Mesenchymal stem cell (in vitro differentiated cells and primary cell): ENCODE measurements around the gene HPSE2.

Source experiments
- DNase-seq: peaks from one replicate; pipeline ENCODE4 v3.0.0-alpha.2; 2013
- H2AFZ ChIP-seq: one replicate; pipeline ENCODE4 v1.6.1; 2013; ENCODE audit warnings: low read depth, mild to moderate bottlenecking, control low read depth, inconsistent platforms, low read length, moderate library complexity
- H2AK5ac ChIP-seq: 2 replicates; pipeline ENCODE4 v1.6.1; 2013; ENCODE audit warnings: low read length, moderate library complexity, mild to moderate bottlenecking, inconsistent platforms; ENCODE audit not compliant: severe bottlenecking
- H2BK120ac ChIP-seq: one replicate; pipeline ENCODE4 v1.6.1; 2013; ENCODE audit warnings: low read depth, mild to moderate bottlenecking, inconsistent platforms, low read length, moderate library complexity
- H2BK12ac ChIP-seq, 2 experiments: one replicate each; pipeline ENCODE4 v1.6.1; 2013; ENCODE audit warnings: inconsistent platforms in 2 of 2, low read length in 2 of 2, mild to moderate bottlenecking in 2 of 2, moderate library complexity in 2 of 2, control low read depth in 1 of 2
- H2BK15ac ChIP-seq: one replicate; pipeline ENCODE4 v1.6.1; 2013; ENCODE audit warnings: mild to moderate bottlenecking, low read depth, inconsistent platforms; ENCODE audit not compliant: poor library complexity, severe bottlenecking
- H2BK5ac ChIP-seq: 2 replicates; pipeline ENCODE4 v1.6.1; 2013; ENCODE audit warnings: low read depth, mild to moderate bottlenecking, low read length, control low read depth, inconsistent platforms; ENCODE audit not compliant: poor library complexity, severe bottlenecking
- H3K14ac ChIP-seq, 2 experiments: one replicate each; pipeline ENCODE4 v1.6.1; 2013; ENCODE audit warnings: inconsistent platforms in 2 of 2, low read length in 2 of 2, control low read depth in 1 of 2, mild to moderate bottlenecking in 1 of 2, moderate library complexity in 1 of 2
- H3K18ac ChIP-seq, 2 experiments: one replicate each; pipeline ENCODE4 v1.6.1; 2013; ENCODE audit warnings: inconsistent platforms in 2 of 2, low read length in 2 of 2, control low read depth in 1 of 2, low read depth in 1 of 2, mild to moderate bottlenecking in 1 of 2
- H3K23ac ChIP-seq, 2 experiments: one replicate each; pipeline ENCODE4 v1.6.1; 2013; ENCODE audit warnings: inconsistent platforms in 2 of 2, low read length in 2 of 2, mild to moderate bottlenecking in 2 of 2, moderate library complexity in 2 of 2, control low read depth in 1 of 2
- H3K27ac ChIP-seq: 2 replicates; pipeline ENCODE4 v1.5.1; 2013; ENCODE audit warnings: mild to moderate bottlenecking, moderate library complexity, low read length, control low read depth, inconsistent platforms; ENCODE audit not compliant: poor library complexity, severe bottlenecking
- H3K27me3 ChIP-seq, 2 experiments: 2 replicates each; pipeline versions ENCODE4 v1.6.1 to v1.7.0; 2013; ENCODE audit warnings: low read length in 2 of 2, mild to moderate bottlenecking in 2 of 2, moderate library complexity in 2 of 2, control low read depth in 1 of 2, inconsistent platforms in 1 of 2; ENCODE audit not compliant: control insufficient read depth in 1 of 2, insufficient read depth in 1 of 2
- H3K36me3 ChIP-seq, 2 experiments: 2 replicates each; pipeline versions ENCODE4 v1.6.1 to v1.7.0; 2013; ENCODE audit warnings: low read length in 2 of 2, control low read depth in 1 of 2, inconsistent platforms in 1 of 2, low read depth in 1 of 2, mild to moderate bottlenecking in 1 of 2; ENCODE audit not compliant: insufficient read depth in 2 of 2, control insufficient read depth in 1 of 2
- H3K4ac ChIP-seq, 2 experiments: one replicate each; pipeline ENCODE4 v1.6.1; 2013; ENCODE audit warnings: inconsistent platforms in 2 of 2, low read length in 2 of 2, mild to moderate bottlenecking in 2 of 2, moderate library complexity in 2 of 2, control low read depth in 1 of 2, low read depth in 1 of 2
- H3K4me1 ChIP-seq: 2 replicates; pipeline ENCODE4 v1.6.1; 2013; ENCODE audit warnings: low read depth, low read length, control low read depth; ENCODE audit not compliant: control insufficient read depth, insufficient read depth
- H3K4me2 ChIP-seq: 2 replicates; pipeline ENCODE4 v1.6.1; 2013; ENCODE audit warnings: low read length, mild to moderate bottlenecking, inconsistent platforms; ENCODE audit not compliant: poor library complexity, severe bottlenecking
- H3K4me3 ChIP-seq, 2 experiments: 2 replicates each; pipeline versions ENCODE4 v1.5.1 to v1.7.0; 2013; ENCODE audit warnings: low read length in 2 of 2, mild to moderate bottlenecking in 2 of 2, control low read depth in 1 of 2, low read depth in 1 of 2; ENCODE audit not compliant: insufficient read depth in 1 of 2
- H3K79me1 ChIP-seq: replicated peaks from 2 replicates; pipeline ENCODE4 v1.6.1; 2013; ENCODE audit warnings: mild to moderate bottlenecking, control low read depth, low read length, inconsistent platforms; ENCODE audit not compliant: poor library complexity, severe bottlenecking
- H3K9ac ChIP-seq: 2 replicates; pipeline ENCODE4 v1.7.0; 2013; ENCODE audit warnings: mild to moderate bottlenecking, low read length, moderate library complexity
- H3K9me3 ChIP-seq: 2 replicates; pipeline ENCODE4 v1.7.0; 2013; ENCODE audit warnings: mild to moderate bottlenecking, low read length; ENCODE audit not compliant: control insufficient read depth
- H4K8ac ChIP-seq: one replicate; pipeline ENCODE4 v1.6.1; 2013; ENCODE audit warnings: inconsistent platforms, mild to moderate bottlenecking, low read length, moderate library complexity
- H4K91ac ChIP-seq: one replicate; pipeline ENCODE4 v1.6.1; 2013; ENCODE audit warnings: mild to moderate bottlenecking, low read length, inconsistent platforms
- WGBS: methylation state at CpG from one replicate; pipeline ENCODE4 v1.1.7; 2013; ENCODE audit warnings: mixed read lengths; 5-methylcytosine and 5-hydroxymethylcytosine counted together

HPSE2 gene

DNA sequence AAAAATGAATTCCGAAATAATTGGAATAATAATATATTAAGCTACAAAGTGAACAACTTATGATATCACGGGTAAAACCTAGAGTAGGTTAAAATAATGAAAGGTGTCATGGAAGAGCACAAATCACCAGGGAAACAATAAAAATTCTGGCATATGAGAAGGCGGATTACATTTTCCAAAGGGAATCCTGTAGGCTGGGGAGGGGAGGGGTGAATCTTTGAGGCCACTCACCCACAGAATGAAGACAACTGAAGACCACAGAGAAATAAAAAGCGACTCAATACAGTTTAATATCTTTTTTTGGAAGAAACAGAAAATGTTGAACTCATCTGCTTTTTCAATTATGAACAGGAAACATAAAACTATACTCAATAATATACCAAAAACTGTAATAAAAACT, 659.6 kb downstream of the HPSE2 start:
- H3K23ac ChIP-seq: no peak overlapping the region
- H2BK120ac ChIP-seq: no peak overlapping the region
- peak overlapping the region in 1 of 2 experiments; percentile 89 for H3K4ac ChIP-seq
- peak overlapping the region; percentile 69 for H4K8ac ChIP-seq
- no peak overlapping the region for H4K91ac ChIP-seq
- H3K36me3 ChIP-seq: no peaks in the 10 kb centered on the region
- no peak overlapping the region for H2BK15ac ChIP-seq
- H3K27ac ChIP-seq: no peak overlapping the region
- WGBS: 100% methylated on average over 2 of the region's 4 CpGs
- no peak overlapping the region for H3K14ac ChIP-seq
- H3K79me1 ChIP-seq: no peaks in the 10 kb centered on the region
- H3K27me3 ChIP-seq: no peaks in the 10 kb centered on the region
- no peak overlapping the region for H2AK5ac ChIP-seq
- H3K9ac ChIP-seq: no peak overlapping the region
- H2BK12ac ChIP-seq: peak overlapping the region in 1 of 2 experiments; percentile 69
- H3K4me2 ChIP-seq: no peak overlapping the region
- H3K4me1 ChIP-seq: no peaks in the 10 kb centered on the region
- no peaks in the 10 kb centered on the region for H3K9me3 ChIP-seq
- no peak overlapping the region for H2AFZ ChIP-seq
- no peak overlapping the region for H2BK5ac ChIP-seq
- no peak for DNase-seq
- peak overlapping the region; percentile 45 to 88 for H3K18ac ChIP-seq
- no peak overlapping the region for H3K4me3 ChIP-seq

DNA sequence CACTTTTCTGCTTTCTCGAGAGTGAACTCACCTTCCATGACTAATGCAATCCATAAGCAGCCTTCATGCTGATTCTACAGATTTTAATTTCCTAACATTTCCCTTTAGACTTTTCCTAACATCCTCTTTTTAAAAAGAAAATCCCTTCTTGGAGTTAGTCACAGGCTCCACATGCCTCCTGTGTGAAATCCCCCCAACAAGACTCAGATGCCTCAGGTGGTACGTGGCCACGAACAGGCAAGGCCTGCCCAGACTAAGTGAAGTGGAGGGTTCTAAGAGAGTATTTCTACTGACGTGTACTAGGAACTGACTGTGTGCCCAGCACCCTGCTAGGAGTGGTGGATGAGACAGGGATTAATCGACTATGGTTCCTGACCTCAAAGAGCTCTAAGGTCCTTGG, 663.1 kb downstream of the HPSE2 start:
- no peak overlapping the region for H4K8ac ChIP-seq
- H2BK120ac ChIP-seq: no peak overlapping the region
- no peak overlapping the region for H3K27ac ChIP-seq
- no peak overlapping the region for H2BK5ac ChIP-seq
- H3K18ac ChIP-seq: peak overlapping the region in 1 of 2 experiments; percentile 78
- no peak overlapping the region for H3K23ac ChIP-seq
- no peak overlapping the region for H3K9ac ChIP-seq
- H3K9me3 ChIP-seq: no peaks in the 10 kb centered on the region
- no peak overlapping the region for H4K91ac ChIP-seq
- H2AK5ac ChIP-seq: no peak overlapping the region
- DNase-seq: no peak
- WGBS: 82% methylated on average over 4 of the region's 5 CpGs
- no peak overlapping the region for H2BK15ac ChIP-seq
- H2AFZ ChIP-seq: no peak overlapping the region
- H3K4ac ChIP-seq: no peak overlapping the region
- H3K36me3 ChIP-seq: no peaks in the 10 kb centered on the region
- no peak overlapping the region for H3K4me2 ChIP-seq
- peak overlapping the region in 1 of 2 experiments; percentile 45 for H2BK12ac ChIP-seq
- H3K4me1 ChIP-seq: no peaks in the 10 kb centered on the region
- H3K27me3 ChIP-seq: no peaks in the 10 kb centered on the region
- no peaks in the 10 kb centered on the region for H3K79me1 ChIP-seq
- H3K4me3 ChIP-seq: no peak overlapping the region
- peak overlapping the region in 1 of 2 experiments; percentile 35 for H3K14ac ChIP-seq

DNA sequence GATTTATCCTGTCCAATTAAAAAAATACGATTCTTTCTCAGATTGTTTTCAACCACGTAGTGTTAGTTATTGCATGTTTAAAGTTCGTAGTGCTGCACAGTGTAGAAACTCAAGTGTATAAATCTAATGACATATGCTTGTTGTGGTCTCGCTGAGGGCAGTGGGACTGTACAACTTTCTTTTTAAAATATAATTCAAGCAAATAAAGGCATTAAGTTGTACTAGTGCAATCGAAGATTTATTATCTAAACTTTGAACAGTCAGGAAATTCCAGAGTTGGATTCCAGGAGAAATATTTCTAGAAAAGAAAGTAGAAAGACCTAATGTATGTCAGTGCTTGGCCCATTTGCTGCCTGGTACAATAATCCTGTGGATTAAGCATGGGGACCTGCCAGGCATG, 664.8 kb downstream of the HPSE2 start:
- Histone ChIP-seq H3K79me1 (no peaks in the 10 kb centered on the region), H3K9ac (no peak overlapping the region), H3K27ac (no peak overlapping the region), H3K36me3 (no peaks in the 10 kb centered on the region), H3K4me1 (no peaks in the 10 kb centered on the region), H3K4ac (no peak overlapping the region), H2AFZ (no peak overlapping the region), H2AK5ac (no peak overlapping the region), H3K9me3 (no peaks in the 10 kb centered on the region), H4K91ac (no peak overlapping the region), H4K8ac (no peak overlapping the region), H2BK5ac (no peak overlapping the region), H3K18ac (peak overlapping the region; percentile 40 to 57), H3K4me3 (no peak overlapping the region), H3K23ac (no peak overlapping the region), H2BK15ac (no peak overlapping the region), H2BK120ac (no peak overlapping the region), H3K14ac (no peak overlapping the region), H3K4me2 (no peak overlapping the region), H2BK12ac (no peak overlapping the region), H3K27me3 (no peaks in the 10 kb centered on the region)
- DNase-seq: peak; percentile 52
- WGBS: 63% methylated on average over 4 of the region's 5 CpGs

DNA sequence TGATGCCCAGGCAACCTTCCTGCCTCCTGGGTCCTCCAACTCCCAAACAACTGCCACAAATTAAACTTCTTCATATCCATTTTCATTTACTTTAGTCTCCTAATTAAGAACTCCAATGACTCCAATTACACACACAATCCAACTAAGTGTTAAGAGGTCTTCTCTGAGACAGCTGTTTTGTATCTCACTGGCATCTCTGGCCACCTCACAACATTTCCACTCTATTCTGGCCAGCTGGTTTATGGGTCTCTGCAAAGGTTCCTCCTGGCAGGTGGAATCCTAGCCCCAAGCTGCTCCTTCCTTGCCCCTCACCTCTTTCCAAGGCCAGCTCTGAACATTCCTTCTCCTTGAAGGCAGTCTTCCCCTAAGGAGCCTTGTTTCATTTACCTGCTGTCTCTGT, 665.8 kb downstream of the HPSE2 start:
- Histone ChIP-seq H2AK5ac (no peak overlapping the region), H3K4ac (peak overlapping the region in 1 of 2 experiments; percentile 32), H2AFZ (no peak overlapping the region), H3K4me1 (no peaks in the 10 kb centered on the region), H3K9me3 (no peaks in the 10 kb centered on the region), H3K36me3 (no peaks in the 10 kb centered on the region), H3K79me1 (no peaks in the 10 kb centered on the region), H3K9ac (no peak overlapping the region), H3K27ac (no peak overlapping the region), H3K27me3 (no peaks in the 10 kb centered on the region), H3K14ac (no peak overlapping the region), H3K4me2 (no peak overlapping the region), H3K18ac (peak overlapping the region in 1 of 2 experiments; percentile 94), H2BK120ac (no peak overlapping the region), H2BK12ac (peak overlapping the region in 1 of 2 experiments; percentile 86), H4K8ac (peak overlapping the region; percentile 94), H3K4me3 (no peak overlapping the region), H4K91ac (peak overlapping the region; percentile 81), H2BK15ac (peak overlapping the region; percentile 6), H3K23ac (no peak overlapping the region), H2BK5ac (no peak overlapping the region)
- peak; percentile 26 for DNase-seq
